HG03469 (cell line): Measurements from ENCODE around the gene PKD1.
"Not testable (repeated sequence)": the region's sequence is repeated elsewhere in the genome, so short reads cannot be mapped to it uniquely, and the experiment has no call there.

Experiments
- ATAC-seq: cut with Tn5 transposase; IDR thresholded peaks from one replicate; pipeline ENCODE4 v1.9.1; 2021; ENCODE audit warnings: mild to moderate bottlenecking, moderate library complexity, moderate number of reproducible peaks; ENCODE audit not compliant: unreplicated experiment

Gene PKD1

DNA sequence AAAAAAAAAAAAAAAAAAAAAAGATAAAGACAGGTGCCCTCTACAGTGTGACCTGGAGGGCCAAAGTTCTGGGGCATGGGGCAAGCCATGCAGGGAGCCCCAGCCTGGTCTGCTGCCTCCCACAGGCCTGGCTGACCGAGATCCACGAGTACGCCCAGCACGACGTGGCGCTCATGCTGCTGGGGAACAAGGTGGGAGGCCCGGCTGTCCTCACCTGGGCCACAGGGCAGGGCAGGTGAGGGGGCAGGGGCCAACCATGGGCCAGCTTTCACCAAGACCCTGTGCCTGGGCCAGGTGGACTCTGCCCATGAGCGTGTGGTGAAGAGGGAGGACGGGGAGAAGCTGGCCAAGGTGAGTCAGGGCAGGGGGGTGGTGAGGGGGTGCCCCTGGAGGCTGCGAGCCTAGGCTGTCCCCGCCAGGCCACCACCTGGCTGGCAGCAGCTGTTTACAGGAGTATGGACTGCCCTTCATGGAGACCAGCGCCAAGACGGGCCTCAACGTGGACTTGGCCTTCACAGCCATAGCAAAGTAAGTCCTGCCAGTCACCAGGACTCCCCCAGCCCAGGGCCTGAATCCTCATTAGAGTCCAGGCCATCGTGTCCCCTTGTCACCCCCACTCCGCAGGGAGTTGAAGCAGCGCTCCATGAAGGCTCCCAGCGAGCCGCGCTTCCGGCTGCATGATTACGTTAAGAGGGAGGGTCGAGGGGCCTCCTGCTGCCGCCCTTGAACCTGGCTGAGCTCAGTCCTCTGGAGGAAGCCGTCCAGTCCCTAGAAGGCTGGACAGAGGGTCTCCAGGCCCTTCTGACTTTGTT lies 17.2 kb upstream of the PKD1 start:
- ATAC-seq = no peak

DNA sequence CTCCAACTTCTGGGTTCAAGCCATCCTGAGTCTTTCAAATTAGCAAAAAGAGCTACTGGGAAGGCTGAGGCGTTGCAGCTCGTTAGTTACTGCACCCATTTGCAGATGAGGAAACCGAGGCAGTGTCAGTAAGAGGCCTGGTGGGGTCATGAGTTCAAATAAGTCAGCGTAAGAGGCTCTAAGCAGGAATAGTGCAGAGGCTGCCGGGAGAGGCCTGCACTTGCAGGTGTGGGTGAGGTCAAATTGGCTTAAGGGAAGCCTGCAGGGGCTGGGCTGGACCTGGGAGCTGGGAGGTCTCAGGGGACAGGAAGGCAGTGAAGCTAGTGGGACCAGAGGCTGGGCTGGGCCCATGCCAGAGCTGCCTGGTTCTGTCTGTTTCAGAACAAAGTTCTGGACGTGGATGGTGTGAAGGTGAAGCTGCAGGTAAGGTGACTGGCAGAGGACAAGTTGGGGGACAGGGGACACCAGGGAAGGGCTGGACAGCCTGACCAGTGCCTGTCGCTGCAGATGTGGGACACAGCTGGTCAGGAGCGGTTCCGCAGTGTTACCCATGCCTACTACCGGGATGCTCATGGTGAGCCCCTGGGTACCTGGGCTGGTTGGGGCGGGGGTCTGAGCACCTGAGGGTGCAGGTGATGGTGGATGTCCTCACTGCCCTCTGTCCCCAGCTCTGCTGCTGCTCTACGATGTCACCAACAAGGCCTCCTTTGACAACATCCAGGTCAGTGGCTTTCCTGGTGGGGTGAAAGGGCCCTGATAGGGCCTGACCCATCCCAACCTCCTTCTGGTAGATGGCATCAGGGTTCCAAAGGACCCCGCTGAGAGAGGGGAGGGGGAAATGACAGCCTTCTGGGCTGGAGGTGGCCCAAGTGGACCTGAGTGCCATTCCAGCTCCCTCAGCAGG lies 15.7 kb upstream of the PKD1 start:
- ATAC-seq = no peak

- no peak for ATAC-seq
Measured at GRCh38 chr16:2150418-2151187, 14.9 kb upstream of the PKD1 start.

- ATAC-seq = no peak
Measured at GRCh38 chr16:2149630-2150417, 14.1 kb upstream of the PKD1 start.

DNA sequence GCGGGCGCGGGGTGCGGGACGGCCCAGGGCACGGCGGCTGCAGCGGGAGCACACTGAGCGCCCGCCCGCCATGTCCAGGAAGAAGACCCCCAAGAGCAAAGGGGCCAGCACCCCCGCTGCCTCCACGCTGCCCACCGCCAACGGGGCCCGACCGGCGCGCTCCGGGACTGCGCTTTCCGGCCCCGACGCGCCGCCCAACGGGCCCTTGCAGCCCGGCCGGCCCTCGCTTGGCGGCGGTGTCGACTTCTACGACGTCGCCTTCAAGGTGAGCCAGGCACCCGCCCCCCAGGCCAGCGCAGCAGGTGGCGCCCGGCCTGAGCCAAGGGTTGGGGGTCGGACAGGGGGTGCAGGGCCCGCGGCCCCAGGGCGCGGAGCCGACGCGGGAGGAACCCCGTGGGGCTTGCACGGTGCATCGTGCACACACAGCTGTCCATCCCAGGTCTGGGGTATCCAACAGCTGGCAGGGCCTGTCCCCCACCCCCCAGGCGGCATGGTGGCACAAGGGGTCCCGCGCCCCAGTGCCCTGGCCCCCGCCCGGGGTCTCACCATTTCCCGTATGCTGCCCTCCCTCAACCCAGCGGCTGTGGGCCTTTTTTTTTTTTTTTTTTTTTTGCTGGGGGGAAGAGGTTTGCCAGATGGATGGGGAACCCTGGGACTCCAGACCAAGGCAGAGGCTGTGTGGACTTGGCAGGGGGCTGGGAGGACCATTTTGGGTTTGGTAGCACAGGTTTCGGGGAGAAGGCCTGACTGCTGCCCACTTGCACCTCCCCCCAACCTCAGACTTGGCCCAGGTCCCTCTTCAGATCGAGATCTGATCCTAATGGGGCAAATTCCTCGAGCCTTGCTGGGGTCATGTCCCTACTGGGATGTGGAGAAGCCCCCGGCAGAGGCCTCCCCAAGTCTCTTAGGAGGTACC lies 13.3 kb upstream of the PKD1 start:
- no peak for ATAC-seq

DNA sequence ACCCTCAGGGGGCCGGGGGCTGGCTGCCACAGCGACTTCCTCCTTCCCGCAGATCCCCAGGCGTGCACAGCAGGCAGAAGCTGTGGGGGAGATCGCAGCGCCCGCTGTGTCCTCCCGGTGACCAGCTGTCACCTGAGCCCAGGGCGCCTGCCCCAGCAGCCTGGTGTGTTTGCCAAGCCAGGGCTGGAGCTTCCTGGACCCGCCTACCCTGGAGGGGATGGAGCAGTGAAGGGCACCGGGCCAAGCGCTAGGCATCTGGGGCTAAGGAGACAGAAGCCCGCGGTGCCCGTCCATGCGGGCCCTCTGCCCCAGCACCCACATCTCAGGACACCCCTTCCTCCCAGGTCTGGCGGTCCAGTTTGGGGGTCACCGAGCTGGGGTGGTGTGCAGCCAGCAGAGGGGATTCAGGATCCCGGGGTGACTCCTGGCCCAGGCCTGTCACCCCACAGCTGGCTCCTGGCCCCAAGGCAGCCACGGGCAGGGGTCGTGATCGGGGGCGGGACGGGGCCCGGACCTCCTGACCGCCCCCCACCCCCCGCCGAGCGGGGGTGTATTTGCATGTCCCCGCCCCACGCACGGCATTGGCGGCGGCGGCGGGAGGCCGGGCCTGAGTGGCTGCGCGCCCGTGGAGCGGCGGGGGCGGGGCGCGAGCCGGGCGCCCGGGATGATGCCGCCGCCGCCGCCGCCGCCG lies 12.4 kb upstream of the PKD1 start, which contains the start of gene RAB26:
RAB26 (plus strand) TSS at position 645 of the 691 bp plus-strand sequence. CDS start 159 bp downstream, outside the sequence.
- ATAC-seq = no peak

- no peak for ATAC-seq
Measured at GRCh38 chr16:2147378-2147777, 11.7 kb upstream of the PKD1 start.

GRCh38 chr16:2145843-2146242 lies 10.1 kb upstream of the PKD1 start:
- ATAC-seq = no peak

DNA sequence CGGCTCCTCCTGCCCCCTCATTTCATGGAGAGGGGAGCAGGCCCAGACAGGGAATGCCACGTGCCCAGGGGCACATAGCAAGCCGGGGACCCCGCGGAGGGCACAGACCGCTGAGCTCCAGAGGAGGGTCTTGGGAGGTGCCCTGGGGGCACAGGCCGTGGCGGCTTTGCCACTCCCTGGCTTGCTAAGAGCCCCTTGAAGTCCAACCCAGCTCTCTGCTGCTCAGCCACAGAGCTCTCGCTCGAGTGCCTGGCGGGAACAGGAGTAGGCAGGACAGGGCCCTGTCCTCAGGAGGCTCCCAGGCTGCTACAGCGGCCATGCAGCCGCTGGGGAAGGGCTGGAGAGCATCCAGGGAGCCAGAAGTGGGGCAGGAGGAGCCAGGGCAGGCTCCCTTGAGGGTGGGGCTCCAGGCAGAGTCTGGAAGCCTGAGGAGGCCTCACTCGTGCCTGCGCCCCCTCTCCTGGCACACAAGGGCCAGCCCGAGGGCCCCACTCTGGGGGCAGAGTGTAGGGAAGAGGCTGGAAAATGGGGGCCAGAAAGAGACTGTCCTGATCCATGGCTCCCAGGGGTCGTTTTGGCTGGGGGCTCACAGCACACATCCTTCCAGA lies 8.3 kb upstream of the PKD1 start:
- ATAC-seq = no peak

GRCh38 chr16:2142942-2143877 lies 7.5 kb upstream of the PKD1 start:
- no peak for ATAC-seq

GRCh38 chr16:2135071-2135470 lies 627 bp downstream of the PKD1 start:
- ATAC-seq = not testable (repeated sequence)

DNA sequence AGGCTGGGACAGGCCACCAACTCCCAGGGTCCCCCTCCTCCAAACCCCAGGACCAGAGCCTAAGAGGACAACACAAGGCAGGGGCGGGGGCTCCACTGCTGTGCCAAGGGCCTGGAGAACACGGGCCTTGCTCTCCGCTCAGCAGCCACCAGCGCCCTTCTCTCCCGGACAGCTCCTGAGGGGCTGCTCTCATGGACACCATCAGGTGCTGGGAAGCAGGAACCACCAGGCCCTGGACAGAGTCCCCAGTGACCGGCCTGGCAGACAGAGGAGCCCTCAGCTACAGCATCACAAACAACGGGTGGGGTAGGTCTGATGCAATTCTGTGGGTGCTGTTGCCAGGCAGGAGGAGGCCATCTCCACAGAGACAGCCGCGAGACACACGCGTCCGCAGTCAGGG lies 1.9 kb downstream of the PKD1 start:
- not testable (repeated sequence) for ATAC-seq

GRCh38 chr16:2129890-2130447 lies 5.7 kb downstream of the PKD1 start:
- ATAC-seq = not testable (repeated sequence)

DNA sequence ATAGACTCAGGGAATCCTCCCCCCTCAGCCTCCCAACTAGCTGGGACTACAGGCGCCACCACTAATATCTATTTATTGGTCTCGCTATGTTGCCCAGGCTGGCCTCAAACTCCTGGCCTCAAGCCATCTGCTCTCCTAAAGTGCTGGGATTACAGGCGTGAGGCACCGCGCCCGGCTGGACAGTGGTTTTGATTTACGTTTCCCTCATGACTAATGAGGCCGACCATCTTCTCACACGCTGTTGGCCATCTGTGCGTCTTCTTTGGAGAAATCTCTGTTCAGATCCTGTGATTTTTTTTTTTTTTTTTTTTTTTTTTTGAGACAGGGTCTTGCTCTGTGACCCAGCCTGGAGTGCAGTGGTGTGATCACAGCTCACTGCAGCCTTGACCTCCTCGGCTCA lies 6.4 kb downstream of the PKD1 start:
- not testable (repeated sequence) for ATAC-seq

DNA sequence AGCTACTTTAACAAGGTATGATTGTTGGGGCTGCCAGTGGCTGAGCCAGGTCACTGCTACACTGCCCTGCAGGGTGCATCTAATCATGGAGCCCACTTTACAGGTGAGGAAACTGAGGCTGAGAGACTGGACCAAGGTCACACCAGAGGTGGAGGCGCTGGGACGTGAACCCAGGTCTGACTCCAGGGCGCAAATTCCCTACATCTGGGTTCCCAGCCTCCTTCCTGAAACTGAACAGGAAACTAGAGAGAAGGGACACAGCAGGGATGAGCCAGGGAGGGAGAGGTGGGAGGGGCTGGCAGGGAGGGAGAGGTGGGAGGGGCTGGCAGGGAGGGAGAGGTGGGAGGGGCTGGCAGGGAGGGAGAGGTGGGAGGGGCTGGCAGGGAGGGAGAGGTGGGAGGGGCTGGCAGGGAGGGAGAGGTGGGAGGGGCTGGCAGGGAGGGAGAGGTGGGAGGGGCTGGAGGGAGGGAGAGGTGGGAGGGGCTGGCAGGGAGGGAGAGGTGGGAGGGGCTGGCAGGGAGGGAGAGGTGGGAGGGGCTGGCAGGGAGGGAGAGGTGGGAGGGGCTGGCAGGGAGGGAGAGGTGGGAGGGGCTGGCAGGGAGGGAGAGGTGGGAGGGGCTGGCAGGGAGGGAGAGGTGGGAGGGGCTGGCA lies 7.9 kb downstream of the PKD1 start:
- not testable (repeated sequence) for ATAC-seq

DNA sequence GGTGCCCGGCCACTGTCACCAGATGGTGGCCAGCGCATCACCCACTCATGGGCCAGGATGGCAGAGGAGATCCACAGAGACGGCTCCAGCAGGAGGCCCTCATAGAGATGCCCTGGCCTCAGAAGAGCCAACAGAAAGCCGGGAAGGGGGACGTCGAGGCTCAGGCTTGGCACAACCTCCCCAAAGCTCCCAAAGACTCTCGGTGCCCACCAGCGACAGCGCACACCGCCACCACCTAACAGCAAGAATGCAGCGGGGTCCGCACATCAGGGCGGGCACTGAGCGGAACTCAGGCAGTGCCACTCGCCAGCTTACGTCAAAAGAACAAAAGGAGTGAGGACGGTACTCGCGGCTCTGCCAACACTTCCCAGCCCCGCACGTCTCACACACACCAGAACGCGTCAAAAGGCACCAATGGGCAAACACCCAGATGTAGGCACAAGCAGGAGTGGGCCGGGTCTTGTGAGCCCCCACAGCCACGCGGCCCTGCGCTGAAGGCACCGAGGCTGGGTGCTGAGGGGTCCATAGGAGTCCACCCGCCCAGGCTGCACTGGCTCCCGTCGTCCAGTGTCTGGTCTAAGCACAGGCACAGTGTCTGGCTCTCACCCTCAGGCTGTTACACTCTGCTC lies 8.7 kb downstream of the PKD1 start:
- ATAC-seq = not testable (repeated sequence)
